Fibroblast of lung (primary cell): ENCODE results near the gene PARP8.

ENCODE experiments used
- CTCF ChIP-seq, 2 donors: IDR thresholded peaks in 1 of 2; conservative IDR thresholded peaks in 1 of 2; 1 replicate in 1 of 2; 2 replicates in 1 of 2; pipeline ENCODE4 v1.5.1; 2011 to 2012; ENCODE audit warnings: low read length in 2 of 2, control low read depth in 1 of 2, inconsistent platforms in 1 of 2, low read depth in 1 of 2, mild to moderate bottlenecking in 1 of 2
- EZH2 ChIP-seq: IDR thresholded peaks from 2 replicates; pipeline ENCODE4 v1.5.1; 2012; ENCODE audit warnings: low read length, control low read depth, mild to moderate bottlenecking; ENCODE audit errors: missing control alignments

DNA sequence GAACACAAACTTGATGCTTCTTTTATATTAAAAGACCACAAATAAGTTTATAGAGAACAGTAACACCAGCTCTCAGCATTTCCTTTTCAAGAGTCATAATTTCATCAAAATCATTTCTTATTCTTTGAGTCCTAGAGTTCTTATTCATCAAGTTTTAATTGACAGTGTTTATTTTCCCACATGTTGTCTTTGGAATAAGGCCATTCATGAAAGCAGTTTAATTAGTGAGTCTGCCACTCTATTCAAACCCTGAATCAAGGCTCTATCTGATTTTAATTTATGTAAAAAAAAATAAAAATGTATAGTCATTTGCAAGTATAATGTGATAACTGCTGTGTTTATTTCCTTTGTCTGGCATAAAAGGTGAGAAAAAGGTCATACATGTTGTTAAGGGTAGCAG, 176.7 kb downstream of the PARP8 start:
- TF ChIP-seq CTCF (conservative IDR thresholded peaks at IDR 0.05 in 1 of 2, IDR thresholded peaks at IDR 0.05 in 1 of 2; ENCODE audit: low read depth in 1 of 2, low read length in 2 of 2) (no peak), EZH2 (no peak)
